ENCODE data around the gene FHOD1. TPM values are rescaled to one million over a fixed set of nuclear protein-coding genes. Genes with fewer than 3 reads are reported as not detected.

FHOD1 gene
- total and polyA plus RNA-seq, 2 of the 13 experiments (the other 11 are each of a cell fraction or from before 2014, with no cell fraction given), result 20.0 to 20.8 TPM

DNA sequence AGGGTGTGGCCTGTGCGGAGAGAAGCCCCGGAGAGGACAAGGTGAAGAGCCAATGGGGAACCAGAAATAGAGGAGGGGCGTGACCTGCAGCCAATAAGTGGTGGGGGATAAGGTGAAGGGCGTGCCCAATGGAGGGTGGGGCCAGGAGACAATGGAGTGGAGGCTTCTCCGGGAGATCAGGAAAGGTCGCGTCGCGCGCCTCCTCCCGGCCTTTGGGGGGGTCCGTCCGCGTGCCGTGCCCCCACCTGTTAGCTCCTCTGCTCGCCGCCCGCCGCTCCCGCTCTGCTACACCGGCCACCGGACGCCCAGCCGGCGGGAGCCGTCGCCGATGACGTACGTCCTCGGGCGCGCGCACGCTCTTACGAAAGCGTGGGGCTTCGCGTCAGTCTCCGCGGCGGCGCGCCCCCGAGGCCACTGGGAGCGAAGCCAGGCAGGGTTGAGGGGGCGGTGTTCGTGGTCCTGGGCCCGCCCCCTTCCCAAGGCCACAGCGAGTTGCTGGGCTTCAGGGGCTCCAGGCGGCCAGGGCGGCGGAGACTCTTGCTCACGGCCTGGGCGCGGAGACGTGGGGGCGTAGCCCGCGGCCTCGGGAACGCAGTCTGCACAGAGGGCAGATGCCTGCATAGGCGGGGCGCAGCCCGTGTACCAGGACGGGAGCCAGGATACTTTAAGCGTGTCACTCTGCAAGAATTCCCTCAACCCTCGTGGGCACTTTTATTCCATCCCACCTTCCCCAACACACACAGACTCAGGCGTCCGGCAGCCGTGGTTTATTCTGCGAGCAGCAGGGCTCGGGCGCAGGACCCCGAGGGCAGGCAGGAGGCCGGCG lies 63.4 kb downstream of the FHOD1 start, which contains the start of gene MATCAP1 (continued):
- TF ChIP-seq, protein P1, sequence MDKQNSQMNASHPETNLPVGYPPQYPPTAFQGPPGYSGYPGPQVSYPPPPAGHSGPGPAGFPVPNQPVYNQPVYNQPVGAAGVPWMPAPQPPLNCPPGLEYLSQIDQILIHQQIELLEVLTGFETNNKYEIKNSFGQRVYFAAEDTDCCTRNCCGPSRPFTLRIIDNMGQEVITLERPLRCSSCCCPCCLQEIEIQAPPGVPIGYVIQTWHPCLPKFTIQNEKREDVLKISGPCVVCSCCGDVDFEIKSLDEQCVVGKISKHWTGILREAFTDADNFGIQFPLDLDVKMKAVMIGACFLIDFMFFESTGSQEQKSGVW (CRISPR knock-in tag; IDR thresholded peaks at IDR 0.05; ENCODE audit: borderline replicate concordance), result no peak
- TF ChIP-seq ZNF235 (CRISPR knock-in tag; IDR thresholded peaks at IDR 0.05; ENCODE audit: borderline replicate concordance), result 0 out of 2 replicates have a peak, but pooled peaks have one; percentile 64
- 0 out of 2 replicates have a peak, but pooled peaks have one; percentile 26 for TF ChIP-seq HOXA9 (CRISPR knock-in tag; IDR thresholded peaks at IDR 0.05; ENCODE audit: borderline replicate concordance)
- TF ChIP-seq SRY (CRISPR knock-in tag; IDR thresholded peaks at IDR 0.05), result peak; percentile 45; the same call in 1 of the 2 replicates
- peak; percentile 34 for TF ChIP-seq TEAD3 (CRISPR knock-in tag; optimal IDR thresholded peaks at IDR 0.05; ENCODE audit: borderline replicate concordance)
- no peak for TF ChIP-seq HMGA1 (CRISPR knock-in tag; conservative IDR thresholded peaks at IDR 0.05)
- 0 out of 2 replicates have a peak, but pooled peaks have one; percentile 48 for TF ChIP-seq PRDM4 (CRISPR knock-in tag; IDR thresholded peaks at IDR 0.05; ENCODE audit: borderline replicate concordance)
- 0 out of 2 replicates have a peak, but pooled peaks have one; percentile 52 for TF ChIP-seq AHDC1 (CRISPR knock-in tag; IDR thresholded peaks at IDR 0.05; ENCODE audit: borderline replicate concordance)
- 0 out of 2 replicates have a peak, but pooled peaks have one; percentile 47 for TF ChIP-seq RNF2 (conservative IDR thresholded peaks at IDR 0.05; ENCODE audit: low read depth)
- peak; percentile 43; the same call in 1 of the 2 replicates for TF ChIP-seq ZNF749 (CRISPR knock-in tag; IDR thresholded peaks at IDR 0.05; ENCODE audit: borderline replicate concordance)
- TF ChIP-seq, protein P2, sequence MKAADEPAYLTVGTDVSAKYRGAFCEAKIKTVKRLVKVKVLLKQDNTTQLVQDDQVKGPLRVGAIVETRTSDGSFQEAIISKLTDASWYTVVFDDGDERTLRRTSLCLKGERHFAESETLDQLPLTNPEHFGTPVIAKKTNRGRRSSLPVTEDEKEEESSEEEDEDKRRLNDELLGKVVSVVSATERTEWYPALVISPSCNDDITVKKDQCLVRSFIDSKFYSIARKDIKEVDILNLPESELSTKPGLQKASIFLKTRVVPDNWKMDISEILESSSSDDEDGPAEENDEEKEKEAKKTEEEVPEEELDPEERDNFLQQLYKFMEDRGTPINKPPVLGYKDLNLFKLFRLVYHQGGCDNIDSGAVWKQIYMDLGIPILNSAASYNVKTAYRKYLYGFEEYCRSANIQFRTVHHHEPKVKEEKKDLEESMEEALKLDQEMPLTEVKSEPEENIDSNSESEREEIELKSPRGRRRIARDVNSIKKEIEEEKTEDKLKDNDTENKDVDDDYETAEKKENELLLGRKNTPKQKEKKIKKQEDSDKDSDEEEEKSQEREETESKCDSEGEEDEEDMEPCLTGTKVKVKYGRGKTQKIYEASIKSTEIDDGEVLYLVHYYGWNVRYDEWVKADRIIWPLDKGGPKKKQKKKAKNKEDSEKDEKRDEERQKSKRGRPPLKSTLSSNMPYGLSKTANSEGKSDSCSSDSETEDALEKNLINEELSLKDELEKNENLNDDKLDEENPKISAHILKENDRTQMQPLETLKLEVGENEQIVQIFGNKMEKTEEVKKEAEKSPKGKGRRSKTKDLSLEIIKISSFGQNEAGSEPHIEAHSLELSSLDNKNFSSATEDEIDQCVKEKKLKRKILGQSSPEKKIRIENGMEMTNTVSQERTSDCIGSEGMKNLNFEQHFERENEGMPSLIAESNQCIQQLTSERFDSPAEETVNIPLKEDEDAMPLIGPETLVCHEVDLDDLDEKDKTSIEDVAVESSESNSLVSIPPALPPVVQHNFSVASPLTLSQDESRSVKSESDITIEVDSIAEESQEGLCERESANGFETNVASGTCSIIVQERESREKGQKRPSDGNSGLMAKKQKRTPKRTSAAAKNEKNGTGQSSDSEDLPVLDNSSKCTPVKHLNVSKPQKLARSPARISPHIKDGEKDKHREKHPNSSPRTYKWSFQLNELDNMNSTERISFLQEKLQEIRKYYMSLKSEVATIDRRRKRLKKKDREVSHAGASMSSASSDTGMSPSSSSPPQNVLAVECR (CRISPR knock-in tag; IDR thresholded peaks at IDR 0.05; ENCODE audit: borderline replicate concordance), result peak; percentile 94
- TF ChIP-seq ZNF605 (CRISPR knock-in tag; IDR thresholded peaks at IDR 0.05), result peak; percentile 88
- TF ChIP-seq PRPF4 (IDR thresholded peaks at IDR 0.05; ENCODE audit: low read depth, low read length, poor library complexity, severe bottlenecking), result no peak
- no peak; the same call in 1 of the 2 replicates for TF ChIP-seq ZNF430 (CRISPR knock-in tag; IDR thresholded peaks at IDR 0.05)
